Measurements from ENCODE around the gene MAPK12. TPM values are rescaled to one million over a fixed set of nuclear protein-coding genes. Genes with fewer than 3 reads are reported as not detected.

Gene MAPK12
- total RNA-seq, 1 experiment from 2014 or later: 74.6 TPM

- no peak for DNase-seq (ENCODE audit: low read depth, low spot score)
- BruUV-seq (replicated peaks): no TSS peak
- Histone ChIP-seq H3K4me1 (ENCODE audit: control insufficient read depth, insufficient read depth, low read length) (peaks cover 25% of the 10 kb centered on the region), H3K4me3 (ENCODE audit: low read depth in 2 of 2, low read length in 2 of 2) (peak overlapping the region; percentile 62 to 66), H3K36me3 (ENCODE audit: control insufficient read depth, insufficient read depth, low read length) (no peaks in the 10 kb centered on the region), H3K27me3 (ENCODE audit: control insufficient read depth, insufficient read depth, low read length) (no peaks in the 10 kb centered on the region), H3K27ac (ENCODE audit: low read length) (peak overlapping the region; percentile 70), H3K9me3 (ENCODE audit: control insufficient read depth, insufficient read depth, low read depth, low read length) (no peaks in the 10 kb centered on the region)
- CTCF ChIA-PET: interaction anchor here (1.3 kb wide), 1 partner anchor 91 kb away, joined by 5 read pairs; no protein-coding TSS in a partner anchor
- TF ChIP-seq REST (IDR thresholded peaks at IDR 0.05; ENCODE audit: insufficient read depth in 1 of 2, low read depth in 2 of 2, low read length in 1 of 2) (no peak), CTCF (IDR thresholded peaks at IDR 0.05) (no peak), TCF7L2 (IDR thresholded peaks at IDR 0.05; ENCODE audit: low read depth, low read length) (no peak), SIN3A (IDR thresholded peaks at IDR 0.05; ENCODE audit: borderline replicate concordance, insufficient read depth, low read depth, low read length) (no peak), POLR2AphosphoS5 (IDR thresholded peaks at IDR 0.05; ENCODE audit: low read depth, low read length) (no peak; the same call in 1 of the 2 replicates)
- peak; percentile 39 for ATAC-seq
- in situ Hi-C loops (cut with HindIII; ENCODE audit: low pct_unique_long_range_greater_than_20kb, low sequenced_read_pairs) (no loop called here), intact Hi-C loops (cut with micrococcal nuclease; ENCODE audit: unreplicated experiment) (no loop called here)
- POLR2A ChIA-PET: no interaction called here
Observed at GRCh38 chr22:50251477-50252081, 9.9 kb downstream of the MAPK12 start.

- Histone ChIP-seq H3K27me3 (ENCODE audit: control insufficient read depth, insufficient read depth, low read length) (no peaks in the 10 kb centered on the region), H3K9me3 (ENCODE audit: control insufficient read depth, insufficient read depth, low read depth, low read length) (no peaks in the 10 kb centered on the region), H3K4me3 (ENCODE audit: low read depth in 2 of 2, low read length in 2 of 2) (peak within 1 kb of the TSS; percentile 62 to 66), H3K27ac (ENCODE audit: low read length) (peak within 1 kb of the TSS; percentile 78), H3K4me1 (ENCODE audit: control insufficient read depth, insufficient read depth, low read length) (peaks cover 25% of the 10 kb centered on the region), H3K36me3 (ENCODE audit: control insufficient read depth, insufficient read depth, low read length) (no peaks in the 10 kb centered on the region)
- no TSS peak for BruUV-seq (replicated peaks)
- CTCF ChIA-PET: no interaction called here
- peak; percentile 76 for ATAC-seq
- intact Hi-C loops (cut with micrococcal nuclease; ENCODE audit: unreplicated experiment) (no loop called here), in situ Hi-C loops (cut with HindIII; ENCODE audit: low pct_unique_long_range_greater_than_20kb, low sequenced_read_pairs) (no loop called here)
- TF ChIP-seq SIN3A (IDR thresholded peaks at IDR 0.05; ENCODE audit: borderline replicate concordance, insufficient read depth, low read depth, low read length) (peak; percentile 31; the same call in 1 of the 2 replicates), POLR2AphosphoS5 (IDR thresholded peaks at IDR 0.05; ENCODE audit: low read depth, low read length) (no peak; the same call in none of the 2 replicates), REST (IDR thresholded peaks at IDR 0.05; ENCODE audit: insufficient read depth in 1 of 2, low read depth in 2 of 2, low read length in 1 of 2) (no peak), TCF7L2 (IDR thresholded peaks at IDR 0.05; ENCODE audit: low read depth, low read length) (no peak; the same call in 1 of the 2 replicates), CTCF (IDR thresholded peaks at IDR 0.05) (no peak)
- POLR2A ChIA-PET: interaction anchor here (0.6 kb wide), 1 partner anchor 21 kb away, joined by 9 read pairs; no protein-coding TSS in a partner anchor
- no peak for DNase-seq (ENCODE audit: low read depth, low spot score)
Observed at GRCh38 chr22:50250555-50251476, 10.7 kb downstream of the MAPK12 start, which contains the start of gene HDAC10. TSS of gene HDAC10 (minus strand) at chr22:50251265. CDS start at chr22:50251032, 233 bp downstream.
